Stimulated activated CD4-positive, alpha-beta T cell treated with anti-CD3 and anti-CD28 coated beads, Interleukin-4, amount 100 ng/mL, for 48 hours (primary cell): Measurements from ENCODE around the gene ZNF609.

ENCODE experiments used
- DNase-seq, 2 donors: peaks; one replicate each; pipeline ENCODE4 v3.0.0-alpha.2; 2020; ENCODE audit warnings: low read depth in 2 of 2

Gene ZNF609

GRCh38 chr15:64696481-64696880, 236.1 kb downstream of the ZNF609 start:
- DNase-seq, result no peak

GRCh38 chr15:64697911-64698369, 237.6 kb downstream of the ZNF609 start:
- peak; percentile 38 to 49 for DNase-seq

- DNase-seq, result no peak
Observed at GRCh38 chr15:64698823-64699222, 238.4 kb downstream of the ZNF609 start.

GRCh38 chr15:64699751-64700388, 239.5 kb downstream of the ZNF609 start:
- DNase-seq, result no peak

GRCh38 chr15:64701051-64701450, 240.7 kb downstream of the ZNF609 start:
- no peak for DNase-seq

- DNase-seq, result no peak
Observed at GRCh38 chr15:64701482-64702184, 241.3 kb downstream of the ZNF609 start.

GRCh38 chr15:64702816-64703631, 242.6 kb downstream of the ZNF609 start:
- peak; percentile 95 to 98 for DNase-seq

GRCh38 chr15:64703632-64703959, 243.2 kb downstream of the ZNF609 start:
- no peak for DNase-seq

- DNase-seq, result no peak
Observed at GRCh38 chr15:64705006-64705405, 244.6 kb downstream of the ZNF609 start.

GRCh38 chr15:64706011-64706911, 245.9 kb downstream of the ZNF609 start:
- DNase-seq, result no peak

- DNase-seq, result no peak
Observed at GRCh38 chr15:64710676-64711428, 250.5 kb downstream of the ZNF609 start.

GRCh38 chr15:64712353-64712752, 252.0 kb downstream of the ZNF609 start:
- no peak for DNase-seq

GRCh38 chr15:64713592-64713991, 253.2 kb downstream of the ZNF609 start:
- DNase-seq, result no peak

- DNase-seq, result no peak
Observed at GRCh38 chr15:64716452-64716851, 256.1 kb downstream of the ZNF609 start.

- DNase-seq, result no peak
Observed at GRCh38 chr15:64717130-64717529, 256.8 kb downstream of the ZNF609 start.

- no peak for DNase-seq
Observed at GRCh38 chr15:64717735-64718495, 257.5 kb downstream of the ZNF609 start.

GRCh38 chr15:64720188-64720587, 259.8 kb downstream of the ZNF609 start:
- no peak for DNase-seq

- no peak for DNase-seq
Observed at GRCh38 chr15:64730151-64730550, 269.8 kb downstream of the ZNF609 start.

GRCh38 chr15:64731012-64731804, 270.8 kb downstream of the ZNF609 start:
- peak; percentile 82 to 89 for DNase-seq
